Stimulated activated CD8-positive, alpha-beta memory T cell treated with anti-CD3 and anti-CD28 coated beads, Interleukin-12 subunit alpha, Interleukin-12 subunit beta, amount 100 ng/mL, for 1 hour (primary cell): ENCODE measurements around the gene CRYGS.
"Not testable (repeated sequence)": the region's sequence is repeated elsewhere in the genome, so short reads cannot be mapped to it uniquely, and the experiment has no call there.

Experiments used
- DNase-seq: peaks from one replicate; pipeline ENCODE4 v3.0.0-alpha.2; 2020; ENCODE audit warnings: low read depth

CRYGS gene

GRCh38 chr3:186519021-186519658 is 25.0 kb downstream of the CRYGS start:
- DNase-seq: peak; percentile 45

GRCh38 chr3:186517218-186517617 is 27.0 kb downstream of the CRYGS start:
- DNase-seq: no peak

GRCh38 chr3:186516646-186517045 is 27.5 kb downstream of the CRYGS start:
- DNase-seq: no peak

- DNase-seq: no peak
Observed at GRCh38 chr3:186515125-186515524, 29.1 kb downstream of the CRYGS start.

GRCh38 chr3:186514296-186515002 is 29.7 kb downstream of the CRYGS start:
- DNase-seq: no peak

GRCh38 chr3:186513386-186513785 is 30.8 kb downstream of the CRYGS start:
- DNase-seq: no peak

GRCh38 chr3:186512570-186513302 is 31.4 kb downstream of the CRYGS start:
- DNase-seq: no peak

- DNase-seq: no peak
Observed at GRCh38 chr3:186511702-186512101, 32.5 kb downstream of the CRYGS start.

GRCh38 chr3:186511245-186511644 is 32.9 kb downstream of the CRYGS start:
- DNase-seq: no peak

GRCh38 chr3:186510374-186511079 is 33.7 kb downstream of the CRYGS start:
- DNase-seq: no peak

GRCh38 chr3:186509423-186509822 is 34.8 kb downstream of the CRYGS start:
- no peak for DNase-seq

- no peak for DNase-seq
Observed at GRCh38 chr3:186506857-186507256, 37.3 kb downstream of the CRYGS start.

GRCh38 chr3:186506191-186506739 is 37.9 kb downstream of the CRYGS start:
- DNase-seq: no peak

- DNase-seq: no peak
Observed at GRCh38 chr3:186502966-186503712, 41.0 kb downstream of the CRYGS start.

GRCh38 chr3:186502138-186502948 is 41.8 kb downstream of the CRYGS start:
- DNase-seq: no peak

- DNase-seq: not testable (repeated sequence)
Observed at GRCh38 chr3:186499949-186500348, 44.2 kb downstream of the CRYGS start.

- not testable (repeated sequence) for DNase-seq
Observed at GRCh38 chr3:186498022-186498421, 46.2 kb downstream of the CRYGS start.

GRCh38 chr3:186497608-186498007 is 46.6 kb downstream of the CRYGS start:
- no peak for DNase-seq

GRCh38 chr3:186496635-186497034 is 47.5 kb downstream of the CRYGS start:
- no peak for DNase-seq

- DNase-seq: no peak
Observed at GRCh38 chr3:186496016-186496415, 48.2 kb downstream of the CRYGS start.
